HG03457 (cell line): ENCODE measurements around the gene S100A11.

Experiments
- ATAC-seq: cut with Tn5 transposase; IDR thresholded peaks from one replicate; pipeline ENCODE4 v1.9.1; 2021; ENCODE audit warnings: moderate number of reproducible peaks; ENCODE audit not compliant: unreplicated experiment

The S100A11 gene

GRCh38 chr1:151986501-151987190, 50.2 kb downstream of the S100A11 start:
- no peak for ATAC-seq

- no peak for ATAC-seq
These were observed 51.0 kb downstream of the S100A11 start for GRCh38 chr1:151985768-151986167.

GRCh38 chr1:151985270-151985669, 51.5 kb downstream of the S100A11 start:
- no peak for ATAC-seq

- no peak for ATAC-seq
These were observed 52.4 kb downstream of the S100A11 start for GRCh38 chr1:151984313-151984956.
